Liver (tissue), 3 donors: ENCODE data around the gene SPOCK2.

ENCODE experiments used
- ATF3 ChIP-seq: IDR thresholded peaks from 2 replicates; pipeline ENCODE4 v1.6.1; 2016; ENCODE audit warnings: antibody characterized with exemption
- CTCF ChIP-seq: fragments of 150-350 bp; IDR thresholded peaks from 2 replicates; pipeline ENCODE4 v1.5.1; 2017; ENCODE audit warnings: improper control_type of control experiment, low read depth, low read length; ENCODE audit not compliant: missing input control
- FOXA2 ChIP-seq: IDR thresholded peaks from 2 replicates; pipeline ENCODE4 v1.6.1; 2016; ENCODE audit warnings: antibody characterized with exemption
- JUND ChIP-seq, 2 donors: IDR thresholded peaks; 2 replicates each; pipeline ENCODE4 v1.6.1; 2016; ENCODE audit warnings: antibody characterized with exemption in 2 of 2
- MAX ChIP-seq: IDR thresholded peaks from 2 replicates; pipeline ENCODE4 v1.6.1; 2016; ENCODE audit warnings: antibody characterized with exemption
- NR2F2 ChIP-seq: IDR thresholded peaks from 2 replicates; pipeline ENCODE4 v1.6.1; 2016; ENCODE audit warnings: antibody characterized with exemption
- REST ChIP-seq: IDR thresholded peaks from 2 replicates; pipeline ENCODE4 v1.6.1; 2016; ENCODE audit warnings: antibody characterized with exemption, mild to moderate bottlenecking
- SP1 ChIP-seq: IDR thresholded peaks from 2 replicates; pipeline ENCODE4 v1.6.1; 2018; ENCODE audit warnings: antibody characterized with exemption, mild to moderate bottlenecking
- TAF1 ChIP-seq: conservative IDR thresholded peaks from 2 replicates; pipeline ENCODE4 v1.6.1; 2016; ENCODE audit warnings: antibody characterized with exemption, mild to moderate bottlenecking
- YY1 ChIP-seq: IDR thresholded peaks from 2 replicates; pipeline ENCODE4 v1.6.1; 2016; ENCODE audit warnings: antibody characterized with exemption, mild to moderate bottlenecking
- donor health status: healthy.
- donor health status: healthy.

GRCh38 chr10:72012796-72013195, 75.6 kb downstream of the SPOCK2 start:
- TF ChIP-seq NR2F2 (no peak), CTCF (no peak), FOXA2 (no peak), ATF3 (no peak), REST (no peak), TAF1 (no peak), SP1 (no peak), MAX (no peak), JUND (IDR thresholded peaks at IDR 0.05) (no peak), YY1 (no peak)
